ENCODE measurements around the gene KY.
A peak's percentile ranks its signal among the peaks of the same experiment; 100 is the strongest.

KY gene

GRCh38 chr3:134643150-134643675 is 7.6 kb downstream of the KY start:
- DNase-seq: peak; percentile 9

- peak; percentile 13 for DNase-seq
These were observed 8.2 kb downstream of the KY start for GRCh38 chr3:134642445-134643149.

- no peak for DNase-seq
These were observed 9.0 kb downstream of the KY start for GRCh38 chr3:134641671-134642300.

- no peak for DNase-seq
These were observed 9.9 kb downstream of the KY start for GRCh38 chr3:134640872-134641470.

GRCh38 chr3:134640378-134640777 is 10.4 kb downstream of the KY start:
- DNase-seq: no peak

- no peak for DNase-seq
These were observed 12.3 kb downstream of the KY start for GRCh38 chr3:134638385-134639030.

GRCh38 chr3:134636406-134636805 is 14.4 kb downstream of the KY start:
- peak; percentile 12 for DNase-seq

GRCh38 chr3:134630506-134630905 is 20.3 kb downstream of the KY start:
- no peak for DNase-seq

GRCh38 chr3:134628884-134629283 is 21.9 kb downstream of the KY start:
- DNase-seq: no peak

GRCh38 chr3:134627831-134628230 is 23.0 kb downstream of the KY start:
- DNase-seq: peak; percentile 3

- peak; percentile 7 for DNase-seq
These were observed 24.7 kb downstream of the KY start for GRCh38 chr3:134625885-134626741.

- peak; percentile 7 for DNase-seq
These were observed 25.4 kb downstream of the KY start for GRCh38 chr3:134625462-134625861.

GRCh38 chr3:134624537-134625287 is 26.1 kb downstream of the KY start:
- DNase-seq: peak; percentile 4

GRCh38 chr3:134623615-134624245 is 27.1 kb downstream of the KY start:
- DNase-seq: peak; percentile 4

GRCh38 chr3:134622806-134623365 is 27.9 kb downstream of the KY start:
- peak; percentile 6 for DNase-seq

- DNase-seq: no peak
These were observed 29.0 kb downstream of the KY start for GRCh38 chr3:134621854-134622253.

- DNase-seq: peak; percentile 5
These were observed 30.2 kb downstream of the KY start for GRCh38 chr3:134620476-134621115.

GRCh38 chr3:134619884-134620445 is 30.9 kb downstream of the KY start:
- DNase-seq: peak; percentile 12

- peak; percentile 11 for DNase-seq
These were observed 31.6 kb downstream of the KY start for GRCh38 chr3:134619301-134619615.

Measured in right hindlimb (tissue), 1 donor.